NCI-H82 (cell line): ENCODE results near the gene ELMO1.
A peak's percentile ranks its signal among the peaks of the same experiment; 100 is the strongest.

Experiments
- DNase-seq: peaks from one replicate; lab custom pipeline; 2025; lab: John Stamatoyannopoulos, UW

The ELMO1 gene

DNA sequence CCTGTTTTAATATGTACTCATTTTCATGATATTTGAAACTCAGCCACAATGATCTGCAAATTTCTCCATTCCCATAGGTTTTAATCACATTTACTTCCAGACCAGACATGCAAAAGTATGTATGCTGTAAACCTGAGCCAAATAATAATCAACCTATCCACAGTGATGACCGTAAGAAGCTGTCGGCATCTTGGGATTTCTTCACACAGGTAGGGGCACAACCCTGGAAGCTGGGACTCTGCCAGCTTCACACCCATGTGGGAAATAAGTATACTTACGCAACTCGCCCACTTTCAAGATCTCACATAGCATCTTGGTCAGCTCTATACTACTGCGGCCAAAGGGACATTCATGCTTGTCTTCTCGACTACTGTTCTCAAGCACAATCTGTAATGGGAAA lies 352.3 kb downstream of the ELMO1 start:
- no peak for DNase-seq

DNA sequence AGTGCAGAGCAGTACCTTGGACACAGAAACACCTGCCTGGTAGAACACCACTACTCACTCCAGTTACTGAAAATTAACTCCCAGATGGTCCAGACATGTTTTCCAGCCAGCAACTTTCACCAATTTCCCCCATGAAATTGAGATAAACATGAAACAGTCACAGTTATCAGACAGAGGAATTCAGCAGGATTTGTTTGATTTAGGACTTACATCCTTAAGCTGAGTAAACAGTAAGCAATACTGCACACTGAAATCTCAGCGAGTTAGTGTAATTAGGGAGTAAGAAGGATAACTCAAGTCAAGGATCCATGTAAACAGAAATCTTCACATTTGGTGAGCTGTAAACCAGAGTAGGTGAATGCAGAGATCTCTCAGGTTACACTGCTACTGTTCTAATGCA lies 353.5 kb downstream of the ELMO1 start:
- DNase-seq = no peak

DNA sequence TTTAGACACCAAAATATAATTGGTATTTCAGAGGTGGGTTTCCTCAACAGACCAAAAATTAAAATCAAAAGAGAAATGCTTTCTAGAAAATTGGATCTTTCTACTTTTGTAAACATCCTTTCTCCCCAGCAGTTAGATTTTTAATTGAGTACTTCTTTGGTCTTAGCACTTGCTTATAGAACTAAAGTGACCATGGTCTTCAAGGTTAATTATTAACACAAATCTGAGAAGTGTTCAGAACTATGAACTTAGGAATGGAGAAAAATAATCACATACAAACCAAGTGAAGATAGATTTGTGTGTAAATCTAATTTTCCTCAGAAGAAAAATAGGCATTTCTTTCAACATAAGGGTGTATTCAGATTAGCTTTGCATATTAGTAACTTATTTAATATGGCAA lies 355.4 kb downstream of the ELMO1 start:
- no peak for DNase-seq

DNA sequence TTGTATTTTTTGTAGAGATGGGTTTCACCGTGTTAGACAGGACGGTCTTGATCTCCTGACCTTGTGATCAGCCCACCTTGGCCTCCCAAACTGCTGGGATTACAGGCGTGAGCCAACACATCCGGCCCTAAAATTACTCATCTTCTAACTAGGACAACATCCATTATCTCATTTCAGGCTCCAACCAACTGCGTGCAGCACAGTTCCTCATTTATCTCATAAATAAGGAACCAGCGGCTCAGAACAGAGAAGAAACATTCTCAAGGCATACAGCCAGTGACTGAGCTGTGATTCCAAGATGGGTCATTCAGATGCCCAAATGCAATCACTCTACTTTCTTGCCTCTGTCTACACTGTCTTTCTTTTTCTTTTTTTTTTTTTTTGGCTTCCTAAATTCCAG lies 356.1 kb downstream of the ELMO1 start:
- no peak for DNase-seq

DNA sequence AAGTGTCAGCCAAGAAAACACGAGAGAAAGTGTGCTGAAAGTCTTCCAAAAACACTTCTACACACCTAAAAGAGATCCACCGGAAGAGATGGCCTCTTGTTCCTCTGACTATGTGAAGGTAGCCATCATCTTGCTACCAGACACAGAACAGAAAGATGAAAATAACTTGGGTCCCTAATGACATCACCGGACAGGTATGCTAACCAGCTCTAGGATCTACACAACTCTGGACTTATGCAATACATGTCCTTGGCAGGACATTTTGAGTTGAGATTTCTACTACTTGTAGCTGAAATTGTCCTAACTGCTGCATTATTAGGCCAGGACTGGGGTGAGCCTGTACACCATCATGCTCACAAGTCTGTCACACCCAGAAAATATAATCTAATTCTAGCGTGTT lies 358.7 kb downstream of the ELMO1 start:
- no peak for DNase-seq

DNA sequence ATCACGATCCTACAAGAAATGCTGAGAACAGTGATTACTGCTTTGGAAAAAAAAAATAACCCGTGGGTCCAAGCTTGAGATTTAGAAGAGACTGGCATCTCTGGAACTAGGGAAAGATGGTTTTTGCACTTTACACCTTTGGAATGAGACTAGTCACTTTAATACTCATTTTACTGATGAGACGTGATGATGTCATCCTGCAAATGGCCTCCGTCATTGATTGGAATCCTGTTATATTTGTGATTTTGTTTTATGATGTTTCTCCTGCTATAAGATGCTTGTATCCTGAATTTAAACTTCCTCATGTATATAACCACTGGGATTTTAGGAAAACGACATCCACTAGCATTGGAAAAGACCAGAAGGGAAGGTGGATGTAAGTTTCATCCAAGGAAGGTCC lies 363.1 kb downstream of the ELMO1 start:
- DNase-seq = no peak

DNA sequence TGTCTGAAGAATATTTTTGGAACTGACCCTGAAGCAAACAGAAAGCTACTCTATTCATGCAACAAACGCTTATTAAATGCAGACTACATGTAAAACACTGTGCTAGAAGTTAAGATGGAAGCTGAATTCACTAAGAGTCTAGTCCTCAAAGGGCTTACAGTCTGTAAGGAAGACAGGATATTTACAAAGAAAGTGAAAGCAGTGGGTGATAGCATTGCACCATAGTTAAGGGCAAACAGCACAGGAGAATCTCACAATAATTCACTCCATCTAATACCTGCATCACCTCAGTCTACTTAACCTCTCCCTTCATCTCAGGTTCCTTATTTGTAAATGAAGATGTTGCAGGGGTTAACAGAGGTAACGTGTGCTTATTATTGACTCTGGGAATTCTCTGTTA lies 364.4 kb downstream of the ELMO1 start:
- DNase-seq = no peak

DNA sequence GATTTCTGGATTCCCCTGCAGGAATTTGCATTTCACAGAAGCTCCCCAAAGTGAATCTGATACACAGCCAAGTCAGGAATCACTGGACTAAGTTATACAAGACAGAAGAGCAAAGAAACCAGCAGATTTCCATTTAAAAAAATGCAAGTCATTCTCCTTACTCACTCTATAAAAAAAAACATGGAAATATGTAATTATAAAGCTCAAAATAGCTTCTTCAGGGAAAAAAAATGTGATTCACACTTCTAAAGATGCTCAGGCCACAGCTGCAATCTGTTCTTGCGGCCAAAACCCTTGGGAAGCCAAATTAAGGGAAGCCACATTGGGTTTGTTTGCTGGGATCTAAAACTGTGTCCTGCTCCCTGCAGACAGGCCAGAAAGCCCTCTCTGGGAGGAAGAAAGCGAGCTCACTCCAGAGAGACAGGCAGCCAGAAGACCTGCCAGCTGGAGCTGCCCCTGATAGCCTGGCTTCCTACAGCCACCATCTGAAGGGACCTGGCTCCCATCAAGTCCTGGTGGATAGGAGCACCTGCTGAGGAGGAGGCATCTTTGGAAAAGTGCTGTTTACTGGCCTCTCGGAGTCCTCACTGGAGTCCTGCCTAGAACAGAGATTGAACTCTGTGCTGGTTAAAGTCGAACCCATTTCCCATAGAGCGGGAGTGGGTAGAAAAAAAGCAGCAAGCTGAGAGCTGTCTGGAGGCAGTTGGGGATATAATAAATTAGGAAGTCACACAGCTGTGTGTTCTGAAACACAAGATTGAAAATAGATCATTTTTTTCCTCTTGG lies 365.2 kb downstream of the ELMO1 start:
- DNase-seq = no peak

DNA sequence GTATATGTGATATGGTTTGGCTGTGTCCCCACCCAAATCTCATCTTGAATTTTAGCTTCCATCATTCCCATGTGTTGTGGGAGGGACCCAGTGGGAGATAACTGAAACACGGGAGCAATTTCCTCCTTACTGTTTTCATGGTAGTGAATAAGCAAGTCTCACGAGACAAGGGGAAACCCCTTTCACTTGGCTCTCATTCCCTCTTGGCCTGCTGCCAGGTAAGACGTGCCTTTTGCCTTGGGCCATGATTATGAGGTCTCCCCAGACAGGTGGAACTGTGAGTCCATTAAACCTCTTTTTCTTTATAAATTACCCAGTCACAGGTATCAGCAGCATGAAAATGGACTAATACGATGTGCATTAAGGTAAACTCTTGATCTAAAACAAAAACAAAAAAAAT lies 367.2 kb downstream of the ELMO1 start:
- peak; percentile 47 for DNase-seq

DNA sequence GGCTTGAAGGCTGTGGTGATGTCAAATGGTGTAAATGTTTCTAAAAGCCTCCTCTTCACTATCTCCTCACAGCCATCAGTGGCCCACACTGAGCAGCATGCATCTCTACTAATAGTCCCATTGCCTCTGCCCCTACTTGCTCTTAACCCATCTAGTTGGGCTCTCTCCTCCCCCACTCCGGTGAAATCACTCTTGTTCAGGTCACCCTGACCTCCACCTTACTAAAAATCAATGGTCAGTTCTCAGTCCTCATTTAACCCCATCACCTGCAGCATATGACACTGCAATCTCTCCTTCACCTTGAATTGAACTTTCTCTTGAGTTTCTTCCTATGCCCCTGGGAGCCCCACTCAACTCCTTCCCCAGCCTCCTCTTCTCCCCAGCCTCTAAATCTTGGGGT lies 369.2 kb downstream of the ELMO1 start:
- DNase-seq = no peak

DNA sequence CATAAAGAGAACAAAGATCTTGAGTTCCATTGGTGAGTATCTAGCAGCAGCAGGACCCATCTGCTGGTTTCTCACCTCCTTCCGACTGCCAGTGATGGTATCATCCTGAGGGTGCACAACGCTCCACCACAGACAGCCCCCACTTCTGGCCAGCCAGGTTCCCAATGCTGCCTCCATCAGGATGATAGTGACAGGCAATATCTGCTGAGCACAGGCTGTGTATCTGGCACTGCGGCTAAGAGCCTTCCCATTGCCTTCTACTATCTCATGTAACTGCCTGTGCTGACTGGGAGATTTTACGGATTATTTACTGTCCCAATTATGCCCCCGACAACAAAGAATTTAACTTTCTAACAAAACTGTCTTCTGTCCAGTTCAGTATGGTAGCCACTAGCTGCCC lies 372.0 kb downstream of the ELMO1 start:
- no peak for DNase-seq

DNA sequence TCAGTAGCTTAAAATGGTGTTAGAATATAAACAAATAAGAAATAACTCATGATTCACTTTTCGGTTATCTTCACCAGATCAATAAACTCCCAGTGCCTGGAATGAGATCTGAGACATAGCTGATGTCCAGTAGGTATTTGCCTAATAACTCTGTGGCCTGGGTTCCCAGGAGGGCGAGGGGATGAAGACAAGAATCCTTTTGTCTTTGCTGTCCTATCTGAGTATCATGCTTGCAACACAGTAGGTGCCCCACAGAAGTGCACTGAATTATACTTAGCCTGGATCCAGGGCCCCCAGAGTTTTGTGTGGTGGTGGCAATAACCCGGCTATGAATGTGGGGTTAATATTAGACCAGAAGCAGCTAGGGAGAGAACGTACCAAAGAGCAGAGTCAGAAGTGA lies 374.3 kb downstream of the ELMO1 start:
- no peak for DNase-seq

DNA sequence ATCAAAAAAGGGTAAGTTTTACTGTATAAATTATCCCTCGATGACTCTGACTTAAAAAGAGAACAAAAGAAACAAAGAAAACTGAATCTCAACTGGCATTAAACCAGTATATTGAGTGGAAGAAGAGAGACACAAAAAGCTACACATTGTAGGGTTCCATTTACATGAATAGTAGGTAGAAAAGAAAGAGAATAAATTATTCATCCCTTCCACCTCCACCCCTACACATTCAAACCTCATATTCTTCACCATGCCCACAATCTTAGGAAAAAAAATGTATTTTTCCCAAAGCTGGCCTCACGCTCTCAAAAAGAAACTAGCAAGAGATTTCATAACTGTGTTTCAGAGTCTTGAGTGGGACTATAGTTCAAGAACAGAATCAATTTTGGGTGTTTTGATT lies 377.5 kb downstream of the ELMO1 start:
- no peak for DNase-seq

DNA sequence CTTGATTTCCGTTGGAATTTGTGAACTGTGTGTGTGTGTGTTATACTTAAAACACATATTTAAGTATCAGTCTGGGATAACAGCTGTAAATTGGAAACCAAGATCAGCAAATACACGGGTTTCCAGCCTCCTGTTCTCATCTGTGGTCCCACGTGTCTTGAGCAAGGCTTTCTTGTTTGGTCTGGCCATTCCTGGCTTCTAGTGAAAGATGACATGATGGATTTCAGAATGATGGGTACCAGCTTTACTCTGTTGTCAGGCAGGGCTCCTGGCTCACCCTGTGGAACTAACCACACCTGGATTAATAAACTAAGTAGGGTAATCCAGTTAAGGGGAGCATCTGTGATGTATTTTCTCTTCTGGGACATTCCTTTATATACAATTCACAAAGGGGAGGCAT lies 378.2 kb downstream of the ELMO1 start:
- peak; percentile 97 for DNase-seq

DNA sequence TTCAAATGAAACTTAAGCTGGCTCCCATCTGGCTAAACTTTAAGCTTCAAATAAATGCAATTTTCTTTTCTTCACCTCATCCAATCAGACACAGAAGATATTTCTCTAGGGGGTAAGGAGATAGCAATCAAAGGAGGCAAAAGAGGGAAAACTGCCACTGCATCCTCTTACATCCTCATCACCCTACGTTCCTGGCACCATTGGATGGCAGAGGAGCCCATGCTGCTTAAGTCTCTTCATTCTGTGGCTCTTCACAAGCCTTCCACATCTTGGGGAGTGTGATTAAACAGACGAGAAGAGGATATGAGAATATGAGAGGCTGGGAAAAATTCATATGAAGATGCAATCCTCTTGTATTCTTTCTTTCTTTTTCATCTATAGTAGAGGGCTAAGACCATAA lies 378.6 kb downstream of the ELMO1 start:
- peak; percentile 19 for DNase-seq

DNA sequence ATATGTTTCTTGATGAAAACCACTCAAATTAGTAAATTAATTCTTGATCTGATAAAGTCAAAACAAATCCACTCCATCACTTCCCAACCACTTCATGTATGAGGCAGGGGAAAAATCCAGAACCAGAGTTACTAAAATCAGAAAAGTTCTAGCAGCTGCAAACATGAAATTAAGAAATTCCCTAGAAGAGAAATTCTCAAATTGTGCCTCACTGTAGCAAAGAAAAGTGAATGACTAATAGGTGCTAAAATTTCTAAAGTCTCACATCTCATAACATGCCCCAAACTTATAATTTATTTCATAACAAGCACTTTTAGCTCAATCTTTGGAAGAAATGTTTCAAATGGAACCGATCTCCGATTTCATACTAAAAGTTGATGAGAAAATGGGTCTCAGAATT lies 379.3 kb downstream of the ELMO1 start:
- DNase-seq = no peak

DNA sequence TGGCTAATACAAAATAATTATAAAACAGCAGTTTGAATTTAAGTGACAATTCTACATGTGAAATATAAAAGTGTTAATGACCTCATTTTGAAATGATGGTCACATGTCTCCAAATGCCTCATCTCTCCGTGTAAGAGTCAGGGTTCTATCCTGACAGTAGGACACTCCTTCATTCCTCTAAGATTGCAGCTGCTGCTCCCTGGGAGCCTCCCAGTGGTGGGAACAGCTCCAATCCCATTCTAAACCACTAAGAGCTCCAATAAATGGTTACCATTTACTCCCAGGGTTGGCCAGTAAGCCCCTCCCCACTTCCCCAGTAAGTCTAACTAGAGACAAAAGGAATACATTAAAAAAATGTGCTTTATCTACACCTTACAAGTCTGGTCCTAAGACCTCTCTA lies 379.8 kb downstream of the ELMO1 start:
- DNase-seq = peak; percentile 9

DNA sequence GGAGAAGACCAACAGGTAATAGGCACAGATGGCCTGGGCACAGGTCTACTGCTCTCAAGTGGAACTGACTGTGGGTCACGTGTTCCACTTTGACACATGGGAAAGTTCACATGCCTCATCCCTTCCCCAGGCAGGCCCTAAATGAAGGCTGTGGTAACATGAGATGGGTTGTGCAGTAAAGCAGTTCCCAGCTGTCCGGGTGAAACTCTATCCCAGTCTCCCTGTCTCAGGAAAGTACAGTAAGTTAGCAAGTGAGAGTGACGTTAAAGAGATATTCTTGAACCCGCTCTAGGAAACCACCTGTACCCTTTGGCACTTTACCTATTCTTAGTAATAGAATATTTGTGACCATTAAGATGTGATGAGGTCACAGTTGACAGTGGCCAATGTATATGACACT lies 380.6 kb downstream of the ELMO1 start:
- peak; percentile 80 for DNase-seq

DNA sequence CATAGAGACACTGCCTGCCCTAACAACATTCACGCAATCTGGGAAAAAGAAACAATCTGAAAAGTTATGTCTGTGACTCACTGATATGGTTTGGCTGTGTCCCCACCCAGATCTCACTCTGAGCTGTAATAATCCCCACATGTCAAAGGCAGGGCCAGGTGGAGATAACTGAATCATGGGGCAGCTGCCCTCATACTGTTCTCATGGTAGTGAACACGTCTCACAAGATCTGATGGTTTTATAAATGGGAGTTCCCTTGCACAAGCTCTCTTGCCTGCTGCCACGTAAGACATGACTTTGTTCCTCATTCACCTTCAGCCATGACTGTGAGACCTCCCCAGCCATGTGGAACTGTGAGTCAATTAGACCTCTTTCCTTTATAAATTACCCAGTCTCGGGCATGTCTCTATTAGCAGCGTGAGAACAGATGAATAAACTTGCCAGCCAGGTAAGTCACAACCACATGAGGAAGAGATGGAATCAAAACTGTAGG lies 382.8 kb downstream of the ELMO1 start:
- DNase-seq = no peak

DNA sequence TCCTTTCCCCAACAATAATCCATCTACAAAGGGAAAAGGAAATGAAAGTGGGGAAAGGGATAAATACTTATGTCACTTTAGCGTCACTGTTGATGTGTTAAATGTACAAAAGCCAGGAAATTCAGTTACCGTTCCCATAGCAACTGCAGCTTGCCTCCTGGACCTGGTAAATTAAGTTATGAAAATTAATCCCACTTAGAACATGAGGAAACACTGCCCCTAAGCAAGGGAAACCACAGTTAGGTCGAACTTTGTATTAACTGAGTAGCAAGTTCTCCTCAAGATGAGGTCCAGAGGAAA lies 386.2 kb downstream of the ELMO1 start:
- DNase-seq = no peak

DNA sequence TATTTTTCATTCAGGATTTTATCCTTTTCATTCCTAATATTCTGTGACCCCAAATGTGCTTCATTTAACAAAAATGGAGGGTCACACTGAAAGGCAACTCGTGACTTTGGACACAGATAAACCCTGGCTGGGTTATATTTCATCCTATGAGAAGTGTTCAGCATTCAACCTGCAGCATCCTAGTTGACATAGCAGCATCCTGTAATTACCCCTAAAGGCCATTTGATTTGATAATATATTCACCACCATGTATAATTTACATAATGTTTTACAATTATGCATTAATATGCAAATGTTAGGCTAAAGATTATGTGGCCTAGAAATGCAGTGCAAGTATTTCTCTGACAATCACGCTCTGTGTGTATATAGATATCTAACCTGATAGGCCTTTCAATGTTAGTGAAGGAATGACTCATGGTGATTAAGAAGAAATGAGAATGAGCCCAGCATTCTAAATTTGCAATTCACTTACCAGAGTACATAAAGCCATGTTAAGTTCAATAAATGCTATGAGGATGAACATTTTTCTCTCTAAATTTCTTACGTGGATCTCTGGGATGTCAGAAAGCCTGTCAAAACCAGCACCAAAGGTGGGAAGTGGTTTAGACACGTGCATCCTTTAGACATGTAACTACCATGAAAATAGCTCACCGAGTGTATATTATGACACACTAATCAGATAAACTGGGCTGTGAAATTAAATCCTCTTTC lies 386.7 kb downstream of the ELMO1 start:
- DNase-seq = peak; percentile 13

DNA sequence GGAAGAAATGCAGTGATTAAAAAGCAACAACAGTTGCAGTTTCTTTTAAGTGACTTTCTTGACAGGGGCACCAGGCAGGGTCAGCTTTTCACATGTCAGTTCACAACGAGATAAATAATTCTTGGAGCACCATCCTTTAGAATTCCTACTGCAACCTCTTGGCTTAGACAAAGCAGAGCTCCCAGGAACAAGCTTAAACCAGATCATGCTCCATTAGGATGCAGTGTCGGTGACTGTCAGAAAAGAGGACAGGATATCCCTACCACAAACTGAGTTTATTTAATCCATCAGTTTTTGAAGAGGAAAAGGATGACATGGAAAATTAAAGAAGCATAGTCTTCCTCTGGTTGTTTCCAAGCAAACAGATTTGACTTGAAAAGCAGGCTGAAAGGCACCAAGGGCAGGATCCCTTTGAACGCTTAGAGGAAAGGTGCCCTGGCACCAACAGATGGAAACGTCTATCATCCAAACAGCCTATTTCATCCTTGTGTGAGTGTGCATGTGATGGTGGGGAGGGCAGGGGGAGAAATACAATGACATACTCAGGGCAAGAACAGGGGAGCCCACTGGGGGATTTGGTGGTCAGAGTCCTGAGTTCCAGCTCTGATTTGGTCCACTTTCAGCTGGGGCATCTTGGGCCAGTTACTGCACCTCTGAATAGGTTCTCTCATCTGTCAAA lies 392.3 kb downstream of the ELMO1 start:
- no peak for DNase-seq

DNA sequence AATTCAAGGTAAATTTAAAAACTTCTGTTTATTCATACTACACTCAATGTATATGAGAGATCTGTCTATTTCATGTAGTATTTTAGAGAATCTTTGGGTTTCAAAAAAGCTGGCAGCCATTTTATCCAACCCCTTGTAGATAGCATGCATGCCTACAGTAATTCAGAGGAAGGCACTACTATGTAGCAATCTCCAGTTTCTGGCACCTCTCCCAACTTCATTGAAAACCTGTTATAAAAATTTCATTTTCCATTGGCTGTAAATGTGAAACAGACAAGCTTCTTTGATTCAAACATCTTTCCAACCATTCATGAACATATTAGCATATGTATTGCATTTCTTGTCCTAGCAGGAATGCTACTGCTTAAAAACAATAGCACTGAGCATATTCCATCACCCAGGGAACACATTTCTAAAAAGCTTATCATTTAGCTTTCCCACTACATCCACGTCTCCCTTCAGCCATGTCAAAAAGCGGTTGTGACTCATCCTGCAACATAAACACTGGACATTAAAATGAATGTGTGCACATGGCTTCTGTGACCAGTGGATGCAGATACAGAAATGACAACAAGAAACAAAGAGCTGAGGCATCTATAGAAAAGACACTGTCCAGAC lies 393.9 kb downstream of the ELMO1 start:
- no peak for DNase-seq
